Measurements from ENCODE around the gene PDGFC. TPM values are rescaled to one million over a fixed set of nuclear protein-coding genes. Genes with fewer than 3 reads are reported as not detected.

Gene PDGFC
- polyA plus RNA-seq, 1 donor from 2014 or later, result 3.8 TPM

DNA sequence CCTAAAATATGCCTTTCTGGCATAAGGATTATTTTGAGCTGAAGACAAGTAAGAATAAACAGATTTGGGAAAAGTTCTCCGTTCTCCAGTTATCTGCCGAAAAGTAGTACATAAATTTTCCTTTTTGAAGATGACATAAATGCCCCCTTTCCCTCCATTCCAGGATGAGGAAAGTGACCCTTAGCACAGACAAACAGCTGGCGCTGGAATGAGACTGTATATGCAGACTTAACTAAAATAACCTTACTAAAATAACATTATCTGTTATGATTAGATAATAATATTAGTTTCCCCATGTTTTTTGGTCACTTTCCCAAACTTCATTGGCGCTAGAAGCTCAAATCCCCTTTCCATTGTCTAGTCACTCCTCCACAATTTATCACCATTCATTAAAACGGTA lies 21.5 kb downstream of the PDGFC start:
- Histone ChIP-seq H4K20me1 (ENCODE audit: insufficient read depth) (no peaks in the 10 kb centered on the region), H3K36me3 (ENCODE audit: insufficient read depth, low read length) (no peaks in the 10 kb centered on the region), H3K4me3 (ENCODE audit: low read length) (no peak overlapping the region), H3K9me3 (ENCODE audit: low read length) (no peaks in the 10 kb centered on the region), H3K27ac (ENCODE audit: low read length) (no peak overlapping the region), H3K79me2 (replicated peaks; ENCODE audit: insufficient read depth, low read length) (no peaks in the 10 kb centered on the region), H3K27me3 (ENCODE audit: insufficient read depth, low read depth, low read length) (no peaks in the 10 kb centered on the region), H3K9me2 (ENCODE audit: insufficient read depth, low read length) (no peaks in the 10 kb centered on the region), H3K4me2 (ENCODE audit: low read length) (no peak overlapping the region), H3F3A (ENCODE audit: insufficient read depth, low read length, poor library complexity, severe bottlenecking) (no peaks in the 10 kb centered on the region), H2AFZ (ENCODE audit: low read depth, low read length) (no peak overlapping the region), H3K9ac (ENCODE audit: low read length) (no peak overlapping the region)
- no peak for TF ChIP-seq EP300 (conservative IDR thresholded peaks at IDR 0.05; ENCODE audit: poor library complexity, severe bottlenecking)
- no peak for TF ChIP-seq EZH2 (IDR thresholded peaks at IDR 0.05; ENCODE audit: borderline replicate concordance, insufficient read depth, low read length, poor library complexity, severe bottlenecking)
- TF ChIP-seq, protein P1, sequence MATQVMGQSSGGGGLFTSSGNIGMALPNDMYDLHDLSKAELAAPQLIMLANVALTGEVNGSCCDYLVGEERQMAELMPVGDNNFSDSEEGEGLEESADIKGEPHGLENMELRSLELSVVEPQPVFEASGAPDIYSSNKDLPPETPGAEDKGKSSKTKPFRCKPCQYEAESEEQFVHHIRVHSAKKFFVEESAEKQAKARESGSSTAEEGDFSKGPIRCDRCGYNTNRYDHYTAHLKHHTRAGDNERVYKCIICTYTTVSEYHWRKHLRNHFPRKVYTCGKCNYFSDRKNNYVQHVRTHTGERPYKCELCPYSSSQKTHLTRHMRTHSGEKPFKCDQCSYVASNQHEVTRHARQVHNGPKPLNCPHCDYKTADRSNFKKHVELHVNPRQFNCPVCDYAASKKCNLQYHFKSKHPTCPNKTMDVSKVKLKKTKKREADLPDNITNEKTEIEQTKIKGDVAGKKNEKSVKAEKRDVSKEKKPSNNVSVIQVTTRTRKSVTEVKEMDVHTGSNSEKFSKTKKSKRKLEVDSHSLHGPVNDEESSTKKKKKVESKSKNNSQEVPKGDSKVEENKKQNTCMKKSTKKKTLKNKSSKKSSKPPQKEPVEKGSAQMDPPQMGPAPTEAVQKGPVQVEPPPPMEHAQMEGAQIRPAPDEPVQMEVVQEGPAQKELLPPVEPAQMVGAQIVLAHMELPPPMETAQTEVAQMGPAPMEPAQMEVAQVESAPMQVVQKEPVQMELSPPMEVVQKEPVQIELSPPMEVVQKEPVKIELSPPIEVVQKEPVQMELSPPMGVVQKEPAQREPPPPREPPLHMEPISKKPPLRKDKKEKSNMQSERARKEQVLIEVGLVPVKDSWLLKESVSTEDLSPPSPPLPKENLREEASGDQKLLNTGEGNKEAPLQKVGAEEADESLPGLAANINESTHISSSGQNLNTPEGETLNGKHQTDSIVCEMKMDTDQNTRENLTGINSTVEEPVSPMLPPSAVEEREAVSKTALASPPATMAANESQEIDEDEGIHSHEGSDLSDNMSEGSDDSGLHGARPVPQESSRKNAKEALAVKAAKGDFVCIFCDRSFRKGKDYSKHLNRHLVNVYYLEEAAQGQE (IDR thresholded peaks at IDR 0.05; ENCODE audit: borderline replicate concordance), result no peak
- TF ChIP-seq POLR2AphosphoS5 (IDR thresholded peaks at IDR 0.05), result no peak

DNA sequence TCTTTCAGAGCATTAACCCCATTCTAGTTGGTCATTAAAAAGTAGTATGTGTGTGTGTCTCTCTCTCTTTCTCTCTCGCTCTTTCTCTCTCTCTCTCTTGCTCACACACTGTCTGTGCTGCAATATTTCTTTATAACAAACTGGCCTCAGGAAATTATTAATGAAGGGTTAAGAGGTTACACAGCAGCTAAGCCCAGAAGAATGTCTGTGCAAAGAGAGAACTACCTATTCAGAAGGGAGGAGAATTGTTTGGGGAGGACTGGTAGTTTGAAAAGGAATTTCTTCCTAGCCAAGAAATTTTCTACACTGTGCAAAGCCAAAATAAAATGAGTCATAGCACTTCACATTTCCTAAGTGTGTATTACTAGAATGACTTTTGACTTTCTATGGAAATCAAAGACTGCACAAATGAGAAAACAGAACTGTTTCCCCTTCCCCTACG lies 22.2 kb downstream of the PDGFC start:
- no peak overlapping the region for H2AFZ ChIP-seq (ENCODE audit: low read depth, low read length)
- H3K79me2 ChIP-seq (replicated peaks; ENCODE audit: insufficient read depth, low read length), result no peaks in the 10 kb centered on the region
- H3K36me3 ChIP-seq (ENCODE audit: insufficient read depth, low read length), result no peaks in the 10 kb centered on the region
- no peaks in the 10 kb centered on the region for H3K9me3 ChIP-seq (ENCODE audit: low read length)
- TF ChIP-seq SMC3 (conservative IDR thresholded peaks at IDR 0.05; ENCODE audit: poor library complexity) (no peak), EP300 (conservative IDR thresholded peaks at IDR 0.05; ENCODE audit: poor library complexity, severe bottlenecking) (no peak), EZH2 (IDR thresholded peaks at IDR 0.05; ENCODE audit: borderline replicate concordance, insufficient read depth, low read length, poor library complexity, severe bottlenecking) (no peak), MXI1 (conservative IDR thresholded peaks at IDR 0.05; ENCODE audit: poor library complexity, severe bottlenecking) (no peak), POLR2AphosphoS5 (IDR thresholded peaks at IDR 0.05) (no peak), TAF1 (IDR thresholded peaks at IDR 0.05; ENCODE audit: low read depth) (no peak), RAD21 (conservative IDR thresholded peaks at IDR 0.05) (no peak)
- TF ChIP-seq, protein P2, sequence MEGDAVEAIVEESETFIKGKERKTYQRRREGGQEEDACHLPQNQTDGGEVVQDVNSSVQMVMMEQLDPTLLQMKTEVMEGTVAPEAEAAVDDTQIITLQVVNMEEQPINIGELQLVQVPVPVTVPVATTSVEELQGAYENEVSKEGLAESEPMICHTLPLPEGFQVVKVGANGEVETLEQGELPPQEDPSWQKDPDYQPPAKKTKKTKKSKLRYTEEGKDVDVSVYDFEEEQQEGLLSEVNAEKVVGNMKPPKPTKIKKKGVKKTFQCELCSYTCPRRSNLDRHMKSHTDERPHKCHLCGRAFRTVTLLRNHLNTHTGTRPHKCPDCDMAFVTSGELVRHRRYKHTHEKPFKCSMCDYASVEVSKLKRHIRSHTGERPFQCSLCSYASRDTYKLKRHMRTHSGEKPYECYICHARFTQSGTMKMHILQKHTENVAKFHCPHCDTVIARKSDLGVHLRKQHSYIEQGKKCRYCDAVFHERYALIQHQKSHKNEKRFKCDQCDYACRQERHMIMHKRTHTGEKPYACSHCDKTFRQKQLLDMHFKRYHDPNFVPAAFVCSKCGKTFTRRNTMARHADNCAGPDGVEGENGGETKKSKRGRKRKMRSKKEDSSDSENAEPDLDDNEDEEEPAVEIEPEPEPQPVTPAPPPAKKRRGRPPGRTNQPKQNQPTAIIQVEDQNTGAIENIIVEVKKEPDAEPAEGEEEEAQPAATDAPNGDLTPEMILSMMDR (IDR thresholded peaks at IDR 0.05; ENCODE audit: poor library complexity, severe bottlenecking), result no peak
- TF ChIP-seq, protein P1 (IDR thresholded peaks at IDR 0.05; ENCODE audit: borderline replicate concordance), result no peak
- no peak overlapping the region for H3K4me3 ChIP-seq (ENCODE audit: low read length)
- H3K9ac ChIP-seq (ENCODE audit: low read length), result no peak overlapping the region
- no peaks in the 10 kb centered on the region for H3F3A ChIP-seq (ENCODE audit: insufficient read depth, low read length, poor library complexity, severe bottlenecking)
- H3K27me3 ChIP-seq (ENCODE audit: insufficient read depth, low read depth, low read length), result no peaks in the 10 kb centered on the region
- H3K9me2 ChIP-seq (ENCODE audit: insufficient read depth, low read length), result no peaks in the 10 kb centered on the region
- no peak overlapping the region for H3K4me2 ChIP-seq (ENCODE audit: low read length)
- no peaks in the 10 kb centered on the region for H4K20me1 ChIP-seq (ENCODE audit: insufficient read depth)
- H3K27ac ChIP-seq (ENCODE audit: low read length), result no peak overlapping the region
